AG04450 (cell line): ENCODE data around the gene CCM2L. TPM values are rescaled to one million over a fixed set of nuclear protein-coding genes. Genes with fewer than 3 reads are reported as not detected.

ENCODE experiments used
- CTCF ChIA-PET: fragments of 300-600, 350-600 bp; formaldehyde crosslinking; extraction: SDS; loops from one replicate; lab custom pipeline; 2022; ENCODE audit warnings: antibody characterized with exemption, inconsistent platforms; lab: Charles Lee
- POLR2A ChIA-PET: fragments of 350-600 bp; formaldehyde crosslinking; extraction: SDS; loops from one replicate; lab custom pipeline; 2021; ENCODE audit warnings: antibody characterized with exemption, inconsistent platforms; lab: Yijun Ruan, JAX
- DNase-seq: peaks from one replicate; pipeline ENCODE4 v3.0.0-alpha.2; 2011; ENCODE audit warnings: low read depth, low spot score
- H3K27ac ChIP-seq: one replicate; pipeline ENCODE4 v1.5.1; 2012; ENCODE audit warnings: low read depth, low read length, control low read depth
- H3K27me3 ChIP-seq: one replicate; pipeline ENCODE4 v1.6.0; 2012; ENCODE audit warnings: low read length; ENCODE audit not compliant: control insufficient read depth, insufficient read depth
- H3K4me3 ChIP-seq: 2 replicates; pipeline ENCODE4 v1.5.1; 2011; ENCODE audit warnings: mild to moderate bottlenecking, low read depth, low read length, control low read depth
- H3K9me3 ChIP-seq: 2 replicates; pipeline ENCODE4 v1.5.1; 2012; ENCODE audit warnings: low read length; ENCODE audit not compliant: control insufficient read depth, insufficient read depth
- CTCF ChIP-seq: IDR thresholded peaks from 2 replicates; pipeline ENCODE4 v1.5.1; 2011; ENCODE audit warnings: low read depth, low read length, control low read depth, inconsistent platforms
- polyA plus RNA-seq: library from polyadenylated mRNA; depleted of rRNA; stranded (reverse); fragments of >200 nt; gene quantifications from 2 replicates; pipeline ENCODE4 v1.2.3, GENCODE V29; 2011

The CCM2L gene
- polyA plus RNA-seq, 1 experiment: not detected

GRCh38 chr20:32071395-32072167, 61.3 kb downstream of the CCM2L start:
- H3K4me3 ChIP-seq: no peak overlapping the region
- H3K27me3 ChIP-seq: peaks cover 15% of the 10 kb centered on the region
- no peak for DNase-seq
- CTCF ChIA-PET: interaction anchor here (1.0 to 1.3 kb wide), 3 partner anchors 20 to 249 kb away, joined by 3 to 5 read pairs (median 3); no protein-coding TSS in a partner anchor
- H3K27ac ChIP-seq: no peak overlapping the region
- no peaks in the 10 kb centered on the region for H3K9me3 ChIP-seq
- POLR2A ChIA-PET: no interaction called here
- no peak for TF ChIP-seq CTCF

- TF ChIP-seq CTCF: no peak
- Histone ChIP-seq H3K9me3 (no peaks in the 10 kb centered on the region), H3K4me3 (no peak overlapping the region), H3K27me3 (peaks cover 21% of the 10 kb centered on the region), H3K27ac (no peak overlapping the region)
- ChIA-PET CTCF (interaction anchor here (0.6 to 1.3 kb wide), 5 partner anchors 20 to 249 kb away, joined by 3 to 5 read pairs (median 3); no protein-coding TSS in a partner anchor), POLR2A (interaction anchor here (0.6 kb wide), 1 partner anchor 40 kb away, joined by 4 read pairs; no protein-coding TSS in a partner anchor)
- no peak for DNase-seq
Observed at GRCh38 chr20:32072168-32072750, 62.0 kb downstream of the CCM2L start.

- DNase-seq: no peak
- peaks cover 32% of the 10 kb centered on the region for H3K27me3 ChIP-seq
- H3K4me3 ChIP-seq: no peak overlapping the region
- H3K27ac ChIP-seq: no peak overlapping the region
- ChIA-PET POLR2A (no interaction called here), CTCF (interaction anchor here (0.8 to 1.5 kb wide), 4 partner anchors 16 to 222 kb away, joined by 3 to 5 read pairs (median 3); no protein-coding TSS in a partner anchor)
- no peaks in the 10 kb centered on the region for H3K9me3 ChIP-seq
- TF ChIP-seq CTCF: no peak
Observed at GRCh38 chr20:32075534-32075933, 65.3 kb downstream of the CCM2L start.

- no peak for DNase-seq
- Histone ChIP-seq H3K9me3 (no peaks in the 10 kb centered on the region), H3K4me3 (no peak overlapping the region), H3K27me3 (peaks cover 42% of the 10 kb centered on the region), H3K27ac (no peak overlapping the region)
- TF ChIP-seq CTCF: no peak
- ChIA-PET CTCF (no interaction called here), POLR2A (no interaction called here)
Observed at GRCh38 chr20:32077190-32077589, 67.0 kb downstream of the CCM2L start.

GRCh38 chr20:32078322-32078721, 68.1 kb downstream of the CCM2L start:
- no peak for TF ChIP-seq CTCF
- Histone ChIP-seq H3K9me3 (no peaks in the 10 kb centered on the region), H3K27me3 (peaks cover 42% of the 10 kb centered on the region), H3K27ac (no peak overlapping the region), H3K4me3 (no peak overlapping the region)
- ChIA-PET POLR2A (no interaction called here), CTCF (no interaction called here)
- DNase-seq: no peak
